OCI-LY1 (cell line): ENCODE results near the gene AKIRIN2.
"Not testable (repeated sequence)": the region's sequence is repeated elsewhere in the genome, so short reads cannot be mapped to it uniquely, and the experiment has no call there.

Source experiments
- EZH2 ChIP-seq: fragments of 200-600 bp; sonication (generic), shearing (Covaris generic); IDR thresholded peaks from 2 replicates; pipeline ENCODE4 v1.8.0; 2017; ENCODE audit warnings: borderline replicate concordance, mixed run types, mild to moderate bottlenecking, antibody characterized with exemption, low read length, moderate library complexity, mixed read lengths
- TF ChIP-seq, protein P1 (sequence below): fragments of 200-600 bp; sonication (generic), shearing (Covaris generic); IDR thresholded peaks from 2 replicates; pipeline ENCODE4 v1.5.1; 2017; ENCODE audit warnings: mild to moderate bottlenecking, antibody characterized with exemption, low read length, moderate library complexity, mixed read lengths

DNA sequence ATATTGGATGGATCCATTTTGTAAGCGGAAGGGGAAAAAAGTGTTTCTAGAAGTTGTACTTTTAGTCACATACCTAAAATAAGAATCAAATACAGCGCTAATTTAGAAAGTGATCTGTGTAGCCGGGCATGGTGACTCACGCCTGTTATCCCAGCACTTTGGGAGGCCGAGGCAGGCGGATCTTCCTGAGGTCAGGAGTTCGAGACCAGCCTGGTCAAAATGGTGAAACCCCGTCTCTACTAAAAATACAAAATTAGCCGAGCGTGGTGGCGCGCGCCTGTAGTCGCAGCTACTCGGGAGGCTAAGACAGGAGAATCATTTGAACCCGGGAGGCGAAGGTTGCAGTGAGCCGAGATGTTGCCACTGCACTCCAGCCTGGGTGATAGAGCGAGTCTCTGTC lies 1.0 kb upstream of the AKIRIN2 start:
- TF ChIP-seq, protein P1, sequence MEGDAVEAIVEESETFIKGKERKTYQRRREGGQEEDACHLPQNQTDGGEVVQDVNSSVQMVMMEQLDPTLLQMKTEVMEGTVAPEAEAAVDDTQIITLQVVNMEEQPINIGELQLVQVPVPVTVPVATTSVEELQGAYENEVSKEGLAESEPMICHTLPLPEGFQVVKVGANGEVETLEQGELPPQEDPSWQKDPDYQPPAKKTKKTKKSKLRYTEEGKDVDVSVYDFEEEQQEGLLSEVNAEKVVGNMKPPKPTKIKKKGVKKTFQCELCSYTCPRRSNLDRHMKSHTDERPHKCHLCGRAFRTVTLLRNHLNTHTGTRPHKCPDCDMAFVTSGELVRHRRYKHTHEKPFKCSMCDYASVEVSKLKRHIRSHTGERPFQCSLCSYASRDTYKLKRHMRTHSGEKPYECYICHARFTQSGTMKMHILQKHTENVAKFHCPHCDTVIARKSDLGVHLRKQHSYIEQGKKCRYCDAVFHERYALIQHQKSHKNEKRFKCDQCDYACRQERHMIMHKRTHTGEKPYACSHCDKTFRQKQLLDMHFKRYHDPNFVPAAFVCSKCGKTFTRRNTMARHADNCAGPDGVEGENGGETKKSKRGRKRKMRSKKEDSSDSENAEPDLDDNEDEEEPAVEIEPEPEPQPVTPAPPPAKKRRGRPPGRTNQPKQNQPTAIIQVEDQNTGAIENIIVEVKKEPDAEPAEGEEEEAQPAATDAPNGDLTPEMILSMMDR = not testable (repeated sequence)
- not testable (repeated sequence) for TF ChIP-seq EZH2
